Thoracic aorta endothelial cell (primary cell): ENCODE data around the gene ZNF92. TPM values are rescaled to one million over a fixed set of nuclear protein-coding genes. Genes with fewer than 3 reads are reported as not detected.

ENCODE experiments used
- total RNA-seq: library from RNA; depleted of rRNA; stranded (reverse); fragments of >200 nt; gene quantifications from 2 replicates; pipeline ENCODE4 v1.2.3, GENCODE V29; 2012

Gene ZNF92
- 12.6 and 18.5 TPM in 2 replicates for total RNA-seq

DNA sequence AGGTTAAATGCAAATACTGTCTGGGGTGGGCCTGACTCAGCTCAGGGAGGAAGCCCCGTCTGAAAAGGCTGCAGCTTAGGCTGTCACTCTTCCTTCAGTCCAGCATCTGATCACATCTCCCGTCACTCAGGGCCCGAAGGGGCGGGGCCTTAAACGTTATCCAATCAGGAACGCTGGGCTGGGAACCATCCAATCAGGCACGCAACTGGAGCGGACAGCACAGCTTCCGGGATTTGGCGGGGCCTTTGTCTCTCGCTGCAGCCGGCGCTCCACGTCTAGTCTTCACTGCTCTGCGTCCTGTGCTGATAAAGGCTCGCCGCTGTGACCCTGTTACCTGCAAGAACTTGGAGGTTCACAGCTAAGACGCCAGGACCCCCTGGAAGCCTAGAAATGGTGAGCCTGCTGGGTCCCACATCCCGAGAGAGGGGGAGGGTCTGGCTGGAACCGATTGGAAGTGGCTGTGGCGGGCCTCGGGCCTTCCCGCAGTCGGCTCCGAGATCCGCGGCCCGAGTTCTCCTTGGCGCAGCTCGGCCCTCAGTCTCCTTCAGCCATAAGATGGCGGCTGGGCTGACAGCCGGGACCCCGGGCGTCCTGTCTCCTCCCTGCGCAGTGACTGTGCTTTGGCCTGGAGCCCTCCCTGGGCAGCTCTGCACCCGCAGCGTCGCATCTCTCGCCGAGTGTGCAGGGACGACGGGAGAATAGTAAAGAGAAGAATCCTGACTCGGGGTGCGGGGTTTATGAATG is at the start of gene ZNF92:
TSS of gene ZNF92 (plus strand) at position 248 of the 744 bp plus-strand sequence. CDS start at position 391, 143 bp downstream.

